Prostate gland (tissue), 2 donors: ENCODE data around the gene CAB39L.

ENCODE experiments used
- POLR2A ChIP-seq: fragments of 450-650 bp; IDR thresholded peaks from one replicate; pipeline ENCODE4 v1.6.1; 2016; ENCODE audit warnings: antibody characterized with exemption, mild to moderate bottlenecking
- TF ChIP-seq, protein P1 (sequence below), 4 experiments: fragments of 200-600 bp in 2 of 4; fragments of 450-650 bp in 2 of 4; sonication (generic) in 2 of 4; IDR thresholded peaks; 1 replicate in 3 of 4; 2 replicates in 1 of 4; pipeline ENCODE4 v1.5.1; 2016 to 2019; ENCODE audit warnings: antibody characterized with exemption in 4 of 4, mild to moderate bottlenecking in 2 of 4, moderate library complexity in 2 of 4

DNA sequence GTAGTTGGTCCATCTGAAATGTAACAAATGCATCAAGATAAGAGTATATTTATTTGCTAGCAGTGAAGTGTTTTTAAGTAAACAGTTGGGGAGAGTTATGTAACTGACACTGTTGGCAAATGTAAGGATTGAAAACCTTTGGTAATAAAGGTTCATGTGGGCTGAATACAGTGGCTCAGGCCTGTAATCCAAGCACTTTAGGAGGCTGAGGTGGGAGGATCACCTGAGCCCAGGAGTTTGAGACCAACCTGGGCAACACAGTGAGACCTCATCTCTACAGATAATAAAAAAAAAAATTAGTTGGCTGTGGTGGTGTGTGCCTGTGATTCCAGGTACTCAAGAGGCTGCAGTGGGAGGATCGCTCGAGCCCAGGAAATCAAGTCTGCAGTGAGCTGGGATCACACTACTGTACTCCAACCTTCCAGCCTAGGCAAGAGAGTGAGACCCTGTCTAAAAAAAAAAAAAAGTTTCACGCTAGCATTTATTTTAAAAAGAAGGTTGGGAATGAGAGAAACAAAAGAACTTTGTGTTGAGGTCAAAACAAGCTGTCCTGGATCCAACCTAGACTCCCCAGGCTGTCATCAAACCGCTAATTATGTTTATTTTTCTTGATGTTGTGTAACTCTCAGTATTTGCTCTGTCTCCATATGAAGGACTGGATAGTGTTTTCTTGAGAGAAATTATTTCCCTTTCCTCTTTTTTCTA lies 20.9 kb upstream of the CAB39L start:
- TF ChIP-seq, protein P1, sequence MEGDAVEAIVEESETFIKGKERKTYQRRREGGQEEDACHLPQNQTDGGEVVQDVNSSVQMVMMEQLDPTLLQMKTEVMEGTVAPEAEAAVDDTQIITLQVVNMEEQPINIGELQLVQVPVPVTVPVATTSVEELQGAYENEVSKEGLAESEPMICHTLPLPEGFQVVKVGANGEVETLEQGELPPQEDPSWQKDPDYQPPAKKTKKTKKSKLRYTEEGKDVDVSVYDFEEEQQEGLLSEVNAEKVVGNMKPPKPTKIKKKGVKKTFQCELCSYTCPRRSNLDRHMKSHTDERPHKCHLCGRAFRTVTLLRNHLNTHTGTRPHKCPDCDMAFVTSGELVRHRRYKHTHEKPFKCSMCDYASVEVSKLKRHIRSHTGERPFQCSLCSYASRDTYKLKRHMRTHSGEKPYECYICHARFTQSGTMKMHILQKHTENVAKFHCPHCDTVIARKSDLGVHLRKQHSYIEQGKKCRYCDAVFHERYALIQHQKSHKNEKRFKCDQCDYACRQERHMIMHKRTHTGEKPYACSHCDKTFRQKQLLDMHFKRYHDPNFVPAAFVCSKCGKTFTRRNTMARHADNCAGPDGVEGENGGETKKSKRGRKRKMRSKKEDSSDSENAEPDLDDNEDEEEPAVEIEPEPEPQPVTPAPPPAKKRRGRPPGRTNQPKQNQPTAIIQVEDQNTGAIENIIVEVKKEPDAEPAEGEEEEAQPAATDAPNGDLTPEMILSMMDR (IDR thresholded peaks at IDR 0.05) = no peak
- TF ChIP-seq POLR2A = no peak
